ENCODE results near the gene ZSWIM9. TPM values are rescaled to one million over a fixed set of nuclear protein-coding genes. Genes with fewer than 3 reads are reported as not detected.

ZSWIM9 gene
- polyA plus RNA-seq, 1 of the 3 experiments (the other 2 are of a cell fraction): 2.2 TPM

DNA sequence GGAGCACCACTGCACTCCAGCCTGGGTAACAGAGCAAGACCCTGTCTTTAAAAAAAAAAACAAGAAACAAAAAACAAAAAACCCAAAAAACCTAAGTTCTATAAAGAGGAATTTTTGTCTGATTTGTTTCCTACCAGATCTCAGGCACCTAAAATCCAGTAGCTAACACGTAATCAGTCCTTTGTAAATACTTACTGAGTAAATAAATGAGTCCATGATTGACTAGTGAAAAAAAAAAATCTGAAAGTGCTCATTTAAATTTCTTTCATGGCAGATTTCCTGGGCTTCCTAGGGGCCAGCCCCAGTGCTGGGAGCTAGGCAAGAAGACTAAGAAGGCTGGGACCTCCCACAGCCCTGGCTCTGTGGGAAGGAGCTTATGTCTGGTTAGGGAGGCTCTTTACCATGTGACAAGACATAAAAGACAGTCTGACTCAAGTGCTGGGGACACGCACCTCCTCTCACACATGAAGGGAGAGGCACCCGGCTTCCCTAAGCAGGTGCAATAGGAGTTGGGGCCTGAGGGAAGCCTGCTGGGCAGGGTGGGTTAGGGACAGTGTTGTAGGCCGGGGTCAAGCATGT lies 22.8 kb upstream of the ZSWIM9 start:
- WGBS (ENCODE audit: low lambda C conversion rate): 76% methylated on average over 3 of the region's 4 CpGs
- no peaks in the 10 kb centered on the region for H3K9me3 ChIP-seq
- POLR2A ChIA-PET: interaction anchor here (0.6 to 0.7 kb wide), 2 partner anchors 18 to 185 kb away, joined by 3 read pairs; no protein-coding TSS in a partner anchor

More for the DNA sequence above, 22.8 kb upstream of the ZSWIM9 start:
- Histone ChIP-seq H3K27ac (ENCODE audit: low read depth in 2 of 2, low read length in 1 of 2) (no peak overlapping the region), H4K20me1 (ENCODE audit: insufficient read depth) (no peaks in the 10 kb centered on the region), H3K4me3 (ENCODE audit: low read depth in 2 of 2, low read length in 1 of 2) (no peak overlapping the region), H3F3A (replicated peaks; ENCODE audit: insufficient read depth) (no peaks in the 10 kb centered on the region), H3K36me3 (replicated peaks in 1 of 2; ENCODE audit: control insufficient read depth in 1 of 2, insufficient read depth in 2 of 2, low read length in 1 of 2) (peaks cover 7 to 8% of the 10 kb centered on the region in 2 experiments), H3K27me3 (ENCODE audit: insufficient read depth) (no peaks in the 10 kb centered on the region), H3K4me1 (ENCODE audit: control insufficient read depth in 1 of 2, insufficient read depth in 2 of 2, low read depth in 1 of 2, low read length in 1 of 2) (no peaks in the 10 kb centered on the region), H3K79me2 (ENCODE audit: insufficient read depth) (no peaks in the 10 kb centered on the region), H3K9ac (no peak overlapping the region), H2AFZ (ENCODE audit: low read depth) (no peak overlapping the region), H3K4me2 (no peak overlapping the region), H3K9me2 (no peaks in the 10 kb centered on the region)
- CTCF ChIA-PET: interaction anchor here (1.7 to 16.3 kb wide), 2 partner anchors 8 to 41 kb away, joined by 3 to 168 read pairs; partner anchors contain the start of gene PLA2G4C
- TF ChIP-seq REST (IDR thresholded peaks at IDR 0.05; ENCODE audit: low read depth, low read length) (no peak), SMC3 (IDR thresholded peaks at IDR 0.05; ENCODE audit: low read depth, low read length) (no peak), FOXM1 (IDR thresholded peaks at IDR 0.05; ENCODE audit: low read depth) (no peak), FOXJ3 (CRISPR knock-in tag; IDR thresholded peaks at IDR 0.05) (no peak), RCOR1 (IDR thresholded peaks at IDR 0.05; ENCODE audit: low read length) (no peak), MEF2A (IDR thresholded peaks at IDR 0.05; ENCODE audit: borderline replicate concordance, low read depth) (no peak), USF2 (IDR thresholded peaks at IDR 0.05; ENCODE audit: borderline replicate concordance, low read depth, low read length) (no peak), FOSL2 (IDR thresholded peaks at IDR 0.05; ENCODE audit: borderline replicate concordance, low read depth) (no peak), IRF3 (IDR thresholded peaks at IDR 0.05; ENCODE audit: low read depth, low read length) (no peak), GABPA (IDR thresholded peaks at IDR 0.05; ENCODE audit: low read depth) (no peak), PBX3 (IDR thresholded peaks at IDR 0.05) (no peak), YY1 (IDR thresholded peaks at IDR 0.05; ENCODE audit: low read depth) (no peak), JUND (IDR thresholded peaks at IDR 0.05) (no peak), RFX5 (IDR thresholded peaks at IDR 0.05; ENCODE audit: low read length) (no peak), EP300 (IDR thresholded peaks at IDR 0.05; ENCODE audit: borderline replicate concordance in 1 of 2, low read depth in 1 of 2, low read length in 1 of 2) (no peak), RAD21 (IDR thresholded peaks at IDR 0.05; ENCODE audit: low read length) (no peak)
- TF ChIP-seq, protein P1, sequence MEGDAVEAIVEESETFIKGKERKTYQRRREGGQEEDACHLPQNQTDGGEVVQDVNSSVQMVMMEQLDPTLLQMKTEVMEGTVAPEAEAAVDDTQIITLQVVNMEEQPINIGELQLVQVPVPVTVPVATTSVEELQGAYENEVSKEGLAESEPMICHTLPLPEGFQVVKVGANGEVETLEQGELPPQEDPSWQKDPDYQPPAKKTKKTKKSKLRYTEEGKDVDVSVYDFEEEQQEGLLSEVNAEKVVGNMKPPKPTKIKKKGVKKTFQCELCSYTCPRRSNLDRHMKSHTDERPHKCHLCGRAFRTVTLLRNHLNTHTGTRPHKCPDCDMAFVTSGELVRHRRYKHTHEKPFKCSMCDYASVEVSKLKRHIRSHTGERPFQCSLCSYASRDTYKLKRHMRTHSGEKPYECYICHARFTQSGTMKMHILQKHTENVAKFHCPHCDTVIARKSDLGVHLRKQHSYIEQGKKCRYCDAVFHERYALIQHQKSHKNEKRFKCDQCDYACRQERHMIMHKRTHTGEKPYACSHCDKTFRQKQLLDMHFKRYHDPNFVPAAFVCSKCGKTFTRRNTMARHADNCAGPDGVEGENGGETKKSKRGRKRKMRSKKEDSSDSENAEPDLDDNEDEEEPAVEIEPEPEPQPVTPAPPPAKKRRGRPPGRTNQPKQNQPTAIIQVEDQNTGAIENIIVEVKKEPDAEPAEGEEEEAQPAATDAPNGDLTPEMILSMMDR (IDR thresholded peaks at IDR 0.05): no peak
- DNase-seq: no peak

Measured in SK-N-SH (cell line).